Measurements from ENCODE around the gene KLHL22. TPM values are rescaled to one million over a fixed set of nuclear protein-coding genes. Genes with fewer than 3 reads are reported as not detected.

KLHL22 gene
- total and polyA plus RNA-seq, 2 of the 13 experiments (the other 11 are each of a cell fraction or from before 2014, with no cell fraction given): 10.9 to 14.8 TPM

- H3K4me3 ChIP-seq (replicated peaks in 1 of 3; ENCODE audit: insufficient read depth in 1 of 3, low read depth in 2 of 3, low read length in 3 of 3): no peak overlapping the region
- H3K4me2 ChIP-seq (ENCODE audit: low read depth, low read length): no peak overlapping the region
- H3K27me3 ChIP-seq (ENCODE audit: control insufficient read depth in 1 of 2, insufficient read depth in 2 of 2, low read length in 2 of 2): no peaks in the 10 kb centered on the region; a peak in 1 of 5 replicates
- no peaks in the 10 kb centered on the region for H3K9me3 ChIP-seq (ENCODE audit: low read length)
- TF ChIP-seq TEAD2 (CRISPR knock-in tag; IDR thresholded peaks at IDR 0.05) (no peak), ZBTB42 (CRISPR knock-in tag; IDR thresholded peaks at IDR 0.05) (no peak), ZNF572 (CRISPR knock-in tag; IDR thresholded peaks at IDR 0.05) (no peak), TFDP2 (CRISPR knock-in tag; IDR thresholded peaks at IDR 0.05) (no peak)
- in situ Hi-C loops (cut with HindIII; ENCODE audit: extremely low pct_ligation_motif_present, low pct_unique_long_range_greater_than_20kb) (no loop called here), intact Hi-C loops (cut with micrococcal nuclease; ENCODE audit: unreplicated experiment) (no loop called here)
- H3K27ac ChIP-seq (ENCODE audit: extremely low read length, insufficient read depth, low read length): no peak overlapping the region
- no peak for DNase-seq (ENCODE audit: low spot score)
- FAIRE-seq: no peak
- ATAC-seq: no peak
- CTCF ChIA-PET (ENCODE audit: low intra/inter-chr PET ratio, low total read pairs): no interaction called here
- no peaks in the 10 kb centered on the region for H4K20me1 ChIP-seq (ENCODE audit: insufficient read depth, low read length)
- 99% methylated on average over 9 of the region's 9 CpGs for WGBS (ENCODE audit: low lambda C conversion rate)
- POLR2A ChIA-PET: interaction anchor here (1.3 kb wide), 1 partner anchor 10 kb away, joined by 4 read pairs; no protein-coding TSS in a partner anchor
- no peak overlapping the region for H2AFZ ChIP-seq (ENCODE audit: low read length)
- BruUV-seq (replicated peaks): no TSS peak
- no peak overlapping the region for H3K9ac ChIP-seq (ENCODE audit: insufficient read depth, low read depth, low read length)
- H3K36me3 ChIP-seq (replicated peaks in 1 of 2; ENCODE audit: control insufficient read depth in 1 of 2, insufficient read depth in 2 of 2, low read length in 2 of 2): peaks cover 12 to 23% of the 10 kb centered on the region in 2 experiments; a peak in 4 of 5 replicates
- H3K79me2 ChIP-seq (ENCODE audit: insufficient read depth, low read length): peaks cover 2% of the 10 kb centered on the region
- peaks cover 11% of the 10 kb centered on the region; the same call in 1 of the 2 replicates for H3K4me1 ChIP-seq (ENCODE audit: insufficient read depth, low read length)
Measured at GRCh38 chr22:20402960-20403778, 92.4 kb downstream of the KLHL22 start.

- DNase-seq (ENCODE audit: low spot score) (no peak), FAIRE-seq (no peak)
- TF ChIP-seq GPBP1L1 (CRISPR knock-in tag; IDR thresholded peaks at IDR 0.05): no peak
- TF ChIP-seq MYC (CRISPR knock-in tag; IDR thresholded peaks at IDR 0.05; ENCODE audit: borderline replicate concordance): no peak
- no peak for TF ChIP-seq MAFK (conservative IDR thresholded peaks at IDR 0.05 in 1 of 2, IDR thresholded peaks at IDR 0.05 in 1 of 2; ENCODE audit: low read length in 2 of 2)
- TF ChIP-seq ZXDC (CRISPR knock-in tag; IDR thresholded peaks at IDR 0.05): no peak
- no peak for TF ChIP-seq NFATC3 (CRISPR knock-in tag; IDR thresholded peaks at IDR 0.05)
- TF ChIP-seq SIX1 (CRISPR knock-in tag; IDR thresholded peaks at IDR 0.05; ENCODE audit: borderline replicate concordance): no peak
- TF ChIP-seq ZNF567 (CRISPR knock-in tag; IDR thresholded peaks at IDR 0.05; ENCODE audit: borderline replicate concordance): no peak
Measured at GRCh38 chr22:20401376-20402014, 94.1 kb downstream of the KLHL22 start.

More at GRCh38 chr22:20401376-20402014, 94.1 kb downstream of the KLHL22 start:
- WGBS (ENCODE audit: low lambda C conversion rate): 98% methylated on average over 13 of the region's 13 CpGs
- Histone ChIP-seq H3K9ac (ENCODE audit: insufficient read depth, low read depth, low read length) (no peak overlapping the region), H3K4me3 (replicated peaks in 1 of 3; ENCODE audit: insufficient read depth in 1 of 3, low read depth in 2 of 3, low read length in 3 of 3) (no peak overlapping the region), H3K27ac (ENCODE audit: extremely low read length, insufficient read depth, low read length) (no peak overlapping the region), H3K4me1 (ENCODE audit: insufficient read depth, low read length) (peaks cover 13% of the 10 kb centered on the region; the same call in 1 of the 2 replicates), H3K4me2 (ENCODE audit: low read depth, low read length) (no peak overlapping the region), H3K9me3 (ENCODE audit: low read length) (no peaks in the 10 kb centered on the region), H4K20me1 (ENCODE audit: insufficient read depth, low read length) (no peaks in the 10 kb centered on the region), H2AFZ (ENCODE audit: low read length) (no peak overlapping the region), H3K79me2 (ENCODE audit: insufficient read depth, low read length) (peaks cover 2% of the 10 kb centered on the region), H3K27me3 (ENCODE audit: control insufficient read depth in 1 of 2, insufficient read depth in 2 of 2, low read length in 2 of 2) (no peaks in the 10 kb centered on the region; a peak in 1 of 5 replicates), H3K36me3 (replicated peaks in 1 of 2; ENCODE audit: control insufficient read depth in 1 of 2, insufficient read depth in 2 of 2, low read length in 2 of 2) (peaks cover 12 to 23% of the 10 kb centered on the region in 2 experiments; a peak in 4 of 5 replicates)
- ChIA-PET POLR2A (no interaction called here), CTCF (ENCODE audit: low intra/inter-chr PET ratio, low total read pairs) (no interaction called here)
- in situ Hi-C loops (cut with HindIII; ENCODE audit: extremely low pct_ligation_motif_present, low pct_unique_long_range_greater_than_20kb) (no loop called here), intact Hi-C loops (cut with micrococcal nuclease; ENCODE audit: unreplicated experiment) (no loop called here)
- BruUV-seq (replicated peaks): no TSS peak
- no peak for ATAC-seq

All from HepG2 (cell line).